Right ventricle myocardium superior (tissue), 1 donor: ENCODE results near the gene ARID3C. TPM values are rescaled to one million over a fixed set of nuclear protein-coding genes. Genes with fewer than 3 reads are reported as not detected.

Experiments used
- ATAC-seq: fragments of 200-7000 bp; cut with Tn5 transposase; one replicate; pipeline ENCODE4 v1.9.1; 2020; ENCODE audit warnings: mild to moderate bottlenecking; ENCODE audit not compliant: poor library complexity
- DNase-seq: peaks from one replicate; pipeline ENCODE4 v3.0.0-alpha.2; 2020
- intact Hi-C: fragments of 100-400 bp; cut with DNase I; formaldehyde crosslinking; loops from one replicate; pipeline ENCODE4 v1.11.2; 2022
- total RNA-seq: library from RNA; stranded (reverse); fragmentation: NEBNext Ultra II Directional; extraction: Animal tissue kit (Norgen Biotek cat#: 25700); gene quantifications from one replicate; pipeline ENCODE4 v1.2.1, GENCODE V29; 2021
- donor health status: DM: no; HTN: yes; CAD: no; lungs with severe emphysema.

Gene ARID3C
- total RNA-seq, 1 donor from 2014 or later = not detected

DNA sequence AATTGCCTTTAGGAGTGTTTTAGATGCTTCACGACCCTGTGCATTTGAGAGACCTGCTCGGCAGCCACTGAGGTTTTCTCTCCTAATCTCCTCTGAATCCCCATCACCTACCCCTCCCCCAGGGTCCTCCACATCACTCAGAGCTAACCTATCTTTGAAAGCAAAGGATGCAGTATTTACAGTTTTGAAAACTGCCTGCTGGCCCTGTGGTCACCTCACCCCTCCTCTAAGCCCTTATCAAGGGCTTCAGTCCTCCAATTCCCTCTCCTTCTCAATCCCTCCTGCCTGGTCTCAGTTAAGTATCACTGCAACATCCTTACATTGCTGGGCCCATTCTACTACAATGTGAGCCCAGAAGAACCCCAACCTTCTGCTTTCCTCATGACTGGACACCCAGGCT is 21.5 kb downstream of the ARID3C start:
- ATAC-seq = no peak

DNA sequence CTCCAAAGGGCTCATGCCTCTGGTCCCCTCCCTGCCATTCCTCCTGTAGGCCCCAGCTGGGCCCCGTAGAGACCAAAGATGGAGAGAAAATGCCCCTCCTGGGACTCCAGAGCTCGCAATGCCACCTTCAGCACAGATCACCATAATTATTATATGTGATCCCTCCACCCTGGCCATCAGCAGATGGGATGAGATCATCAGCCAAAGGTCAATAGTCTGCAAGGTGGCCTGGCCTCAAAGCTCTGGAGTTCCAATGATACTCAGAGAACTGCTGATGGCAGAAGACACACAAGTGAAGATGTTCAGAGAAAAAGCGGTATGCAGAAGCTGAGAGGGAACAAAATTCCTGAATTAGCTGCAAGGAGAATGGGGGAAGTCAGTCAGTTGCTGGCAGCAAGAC is 22.0 kb downstream of the ARID3C start:
- DNase-seq (no peak), ATAC-seq (no peak)
- intact Hi-C loops = loop anchor here (10.0 kb wide), 1 partner anchor 272 kb away; no protein-coding TSS in a partner anchor

More for the DNA sequence above, 21.5 kb downstream of the ARID3C start:
- DNase-seq = no peak
- intact Hi-C loops = loop anchor here (10.0 kb wide), 1 partner anchor 273 kb away; no protein-coding TSS in a partner anchor

DNA sequence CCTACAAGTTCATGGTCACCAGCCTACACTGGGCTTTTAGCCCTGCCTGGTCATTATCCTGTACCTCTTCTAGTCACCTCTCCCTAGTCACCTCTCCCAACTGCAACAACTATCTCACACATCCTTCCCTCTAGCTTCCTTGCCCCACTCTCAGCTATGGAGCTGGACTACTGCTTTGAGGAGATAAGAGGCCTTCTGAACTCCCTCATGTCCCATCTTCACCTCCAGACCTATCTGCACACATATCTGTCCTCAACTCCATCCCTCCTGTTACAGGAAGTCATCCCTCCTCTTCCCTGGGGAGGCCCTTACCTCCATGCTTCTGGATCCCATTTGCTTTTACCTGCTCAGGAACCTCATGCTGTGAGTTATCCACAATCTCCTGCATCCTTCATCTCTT is 22.7 kb downstream of the ARID3C start:
- DNase-seq (no peak), ATAC-seq (no peak)
- intact Hi-C loops = loop anchor here (10.0 kb wide), 1 partner anchor 271 kb away; no protein-coding TSS in a partner anchor

DNA sequence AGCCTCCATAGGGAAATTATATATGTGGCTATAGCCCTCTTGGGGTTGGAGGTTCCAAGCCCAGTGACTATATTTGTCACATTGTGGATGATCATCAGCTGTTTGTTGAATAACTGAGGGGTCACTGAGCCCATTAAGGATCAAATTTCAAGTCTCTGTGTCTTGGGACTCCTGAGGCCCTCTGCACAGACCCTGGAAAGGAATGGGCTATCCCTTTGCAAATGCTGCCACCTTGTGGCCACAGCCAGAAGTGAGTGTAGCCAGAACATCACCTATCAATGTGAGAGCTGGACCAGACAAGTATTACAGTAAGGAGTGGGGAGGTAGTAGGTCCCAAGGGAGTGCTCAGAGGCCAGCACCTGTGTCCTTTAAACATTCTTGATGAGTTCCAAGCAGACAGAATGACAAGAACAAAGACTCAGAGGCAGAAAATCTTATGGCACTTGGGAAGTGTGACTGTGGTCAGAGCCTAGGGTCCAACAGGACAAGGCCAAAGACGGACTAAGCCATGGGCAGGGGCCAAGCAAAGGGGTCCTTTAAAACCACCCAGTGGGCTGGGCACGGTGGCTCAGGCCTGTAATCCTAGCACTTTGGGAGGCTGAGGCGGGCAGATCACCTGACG is 25.1 kb downstream of the ARID3C start:
- ATAC-seq (peak; percentile 93), DNase-seq (peak; percentile 89)
- intact Hi-C loops = loop anchor here (10.0 kb wide), 1 partner anchor 269 kb away; no protein-coding TSS in a partner anchor

DNA sequence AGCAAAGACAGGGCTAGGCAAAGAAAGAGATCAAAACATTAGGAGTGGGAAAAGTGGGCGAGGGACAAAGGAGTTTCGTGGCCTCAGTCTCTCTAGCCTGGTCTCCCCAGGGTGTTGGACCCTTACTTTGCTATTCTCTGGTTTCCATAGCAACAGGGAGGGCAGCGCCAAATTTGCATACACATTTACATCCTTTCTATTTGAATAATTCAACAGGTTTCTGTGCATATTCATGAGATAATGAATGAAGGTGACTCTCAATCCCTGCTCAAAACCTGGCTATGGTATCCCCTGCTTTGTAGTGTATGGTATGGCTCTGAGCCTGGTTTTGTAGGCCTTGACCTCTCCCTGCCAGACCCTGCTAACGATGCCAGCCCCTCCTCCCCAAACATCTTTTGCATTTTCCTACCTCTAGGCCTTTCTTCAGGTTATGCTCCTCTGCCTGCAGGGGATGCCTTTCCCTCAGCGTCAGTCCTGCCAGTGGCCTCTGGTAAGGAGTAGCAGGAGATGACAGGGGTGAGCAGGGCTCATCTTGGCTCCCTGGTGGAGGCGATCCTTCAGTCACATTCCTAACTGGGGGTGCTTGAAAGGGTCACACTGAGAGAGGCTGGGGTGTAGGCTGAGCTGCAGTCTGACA is 26.8 kb downstream of the ARID3C start:
- DNase-seq (no peak), ATAC-seq (no peak)
- intact Hi-C loops = loop anchor here (10.0 kb wide), 1 partner anchor 267 kb away; no protein-coding TSS in a partner anchor

DNA sequence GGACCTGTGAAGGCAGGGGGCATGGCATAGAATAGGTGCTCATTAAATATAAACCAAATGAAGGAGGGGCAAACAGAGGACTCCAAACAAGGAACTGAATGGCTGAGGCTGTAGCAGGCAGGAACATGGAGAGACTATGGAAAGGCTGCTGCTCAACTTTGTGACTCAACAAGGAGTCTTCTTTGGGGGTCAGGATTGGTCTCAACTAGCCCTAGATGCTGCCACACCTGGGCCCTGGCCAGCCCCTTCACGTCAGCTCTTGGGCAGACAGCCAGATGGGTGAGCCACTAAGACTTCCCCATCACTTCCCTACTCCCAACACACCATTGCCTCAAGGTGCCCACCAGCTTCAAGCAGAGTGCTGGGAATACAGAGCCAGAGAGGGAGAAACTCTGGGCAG is 28.0 kb downstream of the ARID3C start:
- intact Hi-C loops = loop anchor here (10.0 kb wide), 1 partner anchor 266 kb away; no protein-coding TSS in a partner anchor
- DNase-seq (no peak), ATAC-seq (no peak)

DNA sequence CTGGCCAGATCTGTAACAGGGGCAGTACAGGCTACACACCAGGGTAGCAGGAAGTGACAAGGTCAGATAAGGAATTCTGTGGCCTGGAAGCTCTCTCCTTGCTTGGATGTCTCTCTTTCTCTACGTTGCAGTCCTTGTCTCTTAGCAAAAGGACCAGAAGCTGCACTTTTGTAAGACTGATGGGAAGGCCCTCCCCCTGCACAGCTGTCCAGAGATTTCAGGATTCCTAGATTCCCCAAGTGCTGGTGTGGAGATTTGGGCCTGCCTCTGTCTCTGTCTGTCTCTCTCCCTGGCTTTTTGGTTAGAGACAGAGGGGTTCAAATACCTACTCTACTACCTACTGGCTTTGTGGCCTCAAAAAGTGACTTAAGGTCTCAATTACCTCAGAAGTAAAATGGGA is 29.3 kb downstream of the ARID3C start:
- no peak for DNase-seq
- intact Hi-C loops = loop anchor here (10.0 kb wide), 1 partner anchor 195 kb away; no protein-coding TSS in a partner anchor
- no peak for ATAC-seq

DNA sequence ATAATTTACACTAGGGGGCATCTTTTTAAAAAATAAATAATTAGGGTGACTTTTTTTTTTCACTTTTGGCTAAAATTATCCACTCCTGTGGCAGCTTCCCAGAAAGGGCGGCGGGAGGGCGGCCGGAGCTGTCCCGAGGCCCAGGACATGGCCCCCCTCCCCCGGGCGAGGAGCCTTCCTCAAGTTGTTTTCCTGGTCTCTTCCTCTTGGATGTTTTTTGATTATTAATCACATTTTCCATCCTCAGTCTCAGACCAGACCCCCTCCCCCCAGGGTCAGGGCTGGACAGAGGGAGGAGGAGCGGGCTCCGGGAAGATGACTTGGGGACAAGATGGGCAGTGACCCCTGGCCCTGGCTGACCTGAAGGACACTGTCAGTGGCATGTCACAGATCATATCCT is 34.7 kb downstream of the ARID3C start:
- DNase-seq = peak; percentile 71

DNA sequence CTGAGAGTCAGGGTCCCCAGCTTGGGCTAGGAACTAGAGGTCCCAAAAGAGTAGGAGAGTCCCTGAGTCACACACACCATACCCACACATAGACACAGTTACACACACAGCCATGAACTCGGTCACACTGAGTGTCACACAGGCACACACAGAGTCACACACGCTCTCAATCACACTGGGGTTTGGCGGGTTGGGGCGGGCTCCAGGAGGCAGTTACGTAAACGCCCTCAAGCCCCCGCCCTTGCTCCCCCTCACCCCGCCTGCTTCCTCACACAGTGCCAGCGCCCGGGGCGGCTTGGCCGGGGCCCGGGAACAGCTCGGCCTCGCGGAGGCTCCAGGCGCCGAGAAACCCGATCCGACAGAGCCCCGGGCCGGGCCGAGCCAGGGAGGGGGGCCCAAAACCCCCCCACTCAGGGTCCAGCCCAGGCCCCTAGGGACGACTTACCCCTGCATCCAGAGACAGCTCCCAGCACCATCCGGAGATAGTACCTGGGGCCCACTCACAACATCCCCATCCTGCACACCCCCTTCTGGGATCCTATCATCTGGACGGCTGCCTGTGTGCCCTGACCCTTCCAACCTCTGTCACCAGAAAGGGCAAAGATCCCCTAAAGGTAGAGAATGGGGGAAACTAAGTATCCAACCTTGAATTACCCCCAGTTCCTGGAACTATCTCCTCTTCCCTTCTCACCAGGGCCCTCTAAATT is 35.8 kb downstream of the ARID3C start:
- intact Hi-C loops = loop anchor here (10.0 kb wide), 1 partner anchor 188 kb away; no protein-coding TSS in a partner anchor
- peak; percentile 90 for DNase-seq
- ATAC-seq = peak; percentile 82

More for the DNA sequence above, 34.7 kb downstream of the ARID3C start:
- intact Hi-C loops = loop anchor here (10.0 kb wide), 1 partner anchor 189 kb away; no protein-coding TSS in a partner anchor
- no peak for ATAC-seq

DNA sequence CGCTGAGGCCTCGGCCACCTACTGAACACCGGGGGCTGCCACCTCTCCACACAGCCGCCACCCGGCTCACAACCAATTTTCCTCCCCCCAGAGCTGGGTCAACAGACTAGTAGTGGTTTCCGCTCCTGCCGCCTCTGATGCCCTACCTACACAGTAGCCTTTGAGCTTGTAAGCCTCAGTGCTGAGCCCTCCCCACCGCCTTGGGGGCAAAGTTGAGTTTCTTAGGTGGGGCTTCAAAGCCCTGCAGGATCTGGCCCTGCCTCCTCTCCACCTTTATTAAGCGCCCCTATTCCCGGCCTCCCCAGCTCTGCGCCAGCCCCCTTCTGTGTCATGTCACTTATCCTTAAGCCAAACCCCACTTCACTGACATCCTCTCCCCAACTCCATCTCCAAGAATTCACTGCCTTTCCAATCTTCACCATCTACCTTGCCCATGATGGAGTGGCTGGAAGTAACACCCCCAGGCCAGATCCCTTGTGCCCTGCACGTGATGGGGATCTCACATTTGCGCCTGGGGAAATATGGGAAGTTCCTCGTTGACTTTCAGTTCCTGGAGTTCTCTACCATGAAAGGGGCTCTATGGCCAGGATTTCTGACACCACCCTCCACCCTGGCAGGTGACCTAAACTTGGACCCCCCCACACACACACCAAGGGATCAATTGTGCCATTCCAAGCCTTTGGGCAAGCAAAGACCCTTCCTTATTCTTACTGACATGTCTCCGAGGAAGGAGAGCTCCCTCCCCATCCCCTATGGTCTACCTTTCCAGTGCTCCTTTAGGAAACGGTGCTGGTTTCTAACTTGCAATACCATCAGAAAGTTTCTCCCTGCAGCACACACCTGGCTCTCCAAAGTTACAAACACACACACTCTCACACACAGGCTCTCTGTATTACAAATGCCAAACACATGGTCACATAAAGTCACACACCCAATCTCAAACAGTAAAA is 36.7 kb downstream of the ARID3C start:
- intact Hi-C loops = loop anchor here (2.0 to 10.0 kb wide), 2 partner anchors 43 to 187 kb away; no protein-coding TSS in a partner anchor
- ATAC-seq (no peak), DNase-seq (no peak)

DNA sequence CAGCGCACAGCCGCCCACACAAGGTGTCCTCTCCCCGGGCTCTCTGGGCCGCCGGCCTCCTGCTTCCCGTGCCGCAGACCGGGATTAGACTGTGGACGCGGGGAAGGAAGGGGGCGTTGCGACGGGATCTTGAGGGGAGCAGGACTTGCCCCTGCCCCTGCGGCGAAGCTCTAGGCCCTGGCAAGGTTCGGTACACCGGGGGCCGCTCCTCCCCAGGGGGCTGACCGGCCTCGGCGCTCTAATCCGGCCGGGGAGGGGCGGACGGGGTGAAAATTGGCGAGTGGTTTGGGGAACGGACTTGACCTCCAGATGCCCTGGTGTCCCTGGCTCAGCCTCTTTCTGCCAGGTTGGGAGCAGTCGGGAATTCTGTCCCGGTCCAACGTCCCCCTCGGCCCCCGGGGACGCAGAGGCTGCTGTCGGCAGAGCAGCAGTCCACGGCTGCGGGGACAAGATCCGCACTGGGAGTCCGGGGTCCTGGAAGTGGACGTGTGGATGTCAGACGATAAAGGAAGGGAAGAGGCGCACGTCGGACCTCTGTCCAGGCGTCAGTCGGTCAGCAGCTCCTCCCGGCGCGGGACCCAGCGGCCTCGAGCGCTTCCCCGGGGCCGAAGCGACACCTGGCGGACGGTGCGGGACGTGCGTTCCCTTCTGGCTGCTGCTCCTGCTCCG is 37.5 kb downstream of the ARID3C start:
- peak; percentile 89 for ATAC-seq
- peak; percentile 93 for DNase-seq
- intact Hi-C loops = loop anchor here (2.0 to 10.0 kb wide), 2 partner anchors 43 to 187 kb away; no protein-coding TSS in a partner anchor

DNA sequence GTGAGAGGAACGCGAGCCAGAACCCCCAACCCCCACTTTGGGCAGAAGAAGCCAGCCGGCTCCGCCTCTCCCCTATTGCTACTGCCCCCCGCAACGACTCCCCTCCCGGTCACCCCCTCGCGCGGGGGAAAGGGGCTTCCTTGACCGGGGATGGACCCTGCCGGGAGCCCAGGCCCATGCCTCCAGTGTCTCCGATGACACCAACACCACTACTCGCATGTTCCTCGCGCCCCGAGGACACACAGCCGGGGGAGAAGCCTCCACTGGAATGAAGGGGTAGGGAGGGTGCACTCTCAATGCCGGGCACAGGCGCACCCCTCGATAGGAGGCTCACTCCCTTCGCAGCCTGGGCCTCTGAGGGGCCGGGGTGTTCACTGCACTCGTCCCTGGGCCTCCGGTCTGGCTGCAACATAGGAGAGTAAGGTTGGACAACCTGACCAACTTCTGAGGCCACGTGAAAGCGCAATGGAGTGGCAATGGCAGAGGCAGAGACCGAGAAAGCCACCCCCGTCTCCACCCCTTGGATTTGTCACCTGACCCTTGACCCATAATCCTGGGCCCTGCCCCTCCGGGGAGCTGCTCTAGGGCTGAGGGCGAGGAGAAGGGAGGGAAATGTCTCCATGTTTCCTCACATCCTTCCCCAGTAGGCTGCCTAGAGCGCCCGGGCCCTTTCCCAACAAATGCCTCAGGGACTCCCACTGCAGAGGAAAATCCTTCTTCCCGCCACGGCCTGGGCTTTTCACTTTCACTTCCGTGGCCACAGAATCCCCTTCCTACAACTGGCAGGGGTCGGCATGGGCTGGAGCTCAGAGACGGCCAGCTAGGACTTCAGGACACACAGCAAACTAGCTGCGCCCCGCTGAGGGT is 38.3 kb downstream of the ARID3C start:
- ATAC-seq (peak; percentile 22), DNase-seq (peak; percentile 71)
- intact Hi-C loops = loop anchor here (2.0 to 10.0 kb wide), 2 partner anchors 42 to 186 kb away; no protein-coding TSS in a partner anchor

DNA sequence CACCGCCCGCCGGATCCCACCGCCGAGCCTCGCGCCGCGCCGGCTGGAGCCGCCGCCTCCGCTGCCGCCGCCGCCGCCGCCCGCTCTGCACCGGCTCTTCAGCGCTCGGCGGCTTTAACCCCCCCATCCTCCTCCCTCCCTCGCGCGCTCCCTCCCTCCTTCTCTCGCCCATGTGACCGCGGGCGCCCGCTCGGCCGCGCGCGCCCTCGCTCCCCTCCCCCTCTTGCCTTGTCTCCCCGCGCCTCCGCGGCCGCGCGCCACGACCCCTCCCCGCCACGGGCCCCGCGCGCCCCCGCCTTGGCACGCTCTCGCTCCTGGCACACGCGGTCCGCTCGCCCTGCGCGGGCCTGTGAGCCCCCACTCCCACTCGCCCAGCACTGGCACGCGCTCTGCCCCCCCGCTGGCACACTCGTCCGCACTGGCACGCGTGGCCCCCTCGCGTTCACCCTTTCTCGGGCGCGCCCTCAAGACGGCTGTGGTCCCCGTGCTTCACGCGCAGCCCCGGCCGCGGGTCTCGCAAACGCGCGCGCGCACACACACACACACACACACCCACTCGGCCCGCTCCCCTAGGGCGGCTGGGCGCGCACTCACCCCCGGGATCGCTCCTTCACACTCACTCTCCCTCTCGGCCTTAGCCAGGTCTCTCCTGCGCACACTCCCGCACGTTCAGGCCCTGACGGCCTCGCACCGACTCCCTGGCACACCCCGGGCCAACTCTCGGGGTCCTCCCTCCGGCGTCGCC is 39.1 kb downstream of the ARID3C start, which contains the start of gene CNTFR:
Gene CNTFR (minus strand): TSS at position 89 of the 745 bp plus-strand sequence. CDS start 20,743 bp downstream, outside the sequence.
- intact Hi-C loops = loop anchor here (2.0 to 10.0 kb wide), 2 partner anchors 41 to 185 kb away; no protein-coding TSS in a partner anchor
- ATAC-seq (peak; percentile 11), DNase-seq (peak; percentile 71)

DNA sequence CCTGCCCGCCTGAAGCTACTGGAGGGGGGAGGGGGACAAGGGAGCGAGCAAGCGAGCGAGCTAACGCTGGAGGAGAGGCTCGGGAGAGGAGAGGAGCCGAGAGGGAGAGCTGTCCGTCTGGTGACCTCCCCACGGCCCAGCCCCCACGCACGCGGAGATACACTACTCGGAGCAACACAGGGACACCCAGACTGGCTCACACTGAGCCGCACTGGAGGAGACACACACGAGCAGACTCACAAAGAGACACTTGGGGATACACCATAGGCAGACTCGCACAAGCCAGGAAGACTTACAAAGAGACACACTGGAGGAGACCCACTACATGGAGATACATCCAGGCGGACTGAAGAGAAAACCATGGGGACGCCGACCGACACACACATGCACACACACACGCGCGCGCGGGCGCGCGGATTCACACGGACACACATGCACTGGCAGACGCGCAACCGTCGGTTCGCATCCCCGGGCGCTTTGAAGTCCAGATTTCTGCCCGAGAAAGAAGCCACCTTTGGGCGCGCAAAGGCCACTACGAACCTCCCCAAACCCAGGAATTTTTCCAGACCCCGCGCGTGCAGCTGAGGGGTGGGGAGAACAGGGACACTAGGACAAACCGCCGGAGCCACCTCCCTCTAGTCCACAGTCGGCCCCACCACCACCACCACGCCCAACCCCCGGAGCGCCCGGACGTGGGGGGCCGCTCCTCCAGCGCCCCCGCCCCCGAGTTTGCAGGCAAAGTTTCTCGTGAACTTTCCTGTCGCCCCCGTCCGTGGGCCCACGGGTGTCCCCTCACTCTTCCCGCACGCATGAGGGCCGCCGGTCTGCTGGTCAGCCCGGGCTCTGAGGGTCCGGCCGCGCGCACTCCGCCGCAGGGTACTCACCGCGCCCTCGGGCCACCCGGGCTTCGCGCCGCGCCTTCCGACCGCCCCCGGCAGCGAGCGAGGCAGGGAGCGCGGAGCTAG is 39.9 kb downstream of the ARID3C start:
- intact Hi-C loops = no loop called here
- no peak for DNase-seq
- ATAC-seq = no peak

DNA sequence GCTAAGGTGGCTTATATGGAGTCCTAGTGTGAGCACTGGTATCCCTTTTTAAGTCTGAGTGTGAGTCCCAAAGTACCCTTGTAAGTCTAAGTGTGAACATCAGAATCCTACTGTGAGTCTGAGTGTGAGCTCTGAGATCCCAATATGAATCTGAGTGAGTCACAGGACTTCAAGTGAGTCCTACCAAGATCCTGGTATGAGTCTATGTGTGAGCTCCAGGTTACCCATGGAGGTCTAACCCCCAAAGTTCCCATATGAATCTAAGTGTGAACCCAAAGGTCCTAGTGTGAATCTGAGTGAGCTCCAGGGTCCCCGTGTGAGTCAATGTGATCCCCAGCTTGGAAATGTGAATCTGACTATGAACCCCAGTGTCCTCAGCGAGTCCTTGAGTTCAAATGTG is 41.6 kb downstream of the ARID3C start:
- intact Hi-C loops = no loop called here
- DNase-seq = no peak
- no peak for ATAC-seq
